ENCODE measurements around the gene STPG3.
A peak's percentile ranks its signal among the peaks of the same experiment; 100 is the strongest.

The STPG3 gene

DNA sequence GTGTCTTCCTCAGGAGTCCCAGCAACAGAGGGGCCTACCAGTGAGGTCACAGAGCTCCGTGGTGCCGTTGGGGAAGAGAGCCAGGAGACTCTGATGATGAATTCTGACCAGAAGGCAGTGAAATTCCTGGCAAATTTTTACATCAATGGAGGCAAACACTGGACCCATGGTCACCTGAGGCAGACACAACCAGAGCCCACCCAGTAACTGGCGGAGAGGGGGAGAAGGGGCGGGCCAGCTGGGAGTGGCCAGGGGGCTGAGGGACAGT lies at the start of gene STPG3:
Gene STPG3 (plus strand): TSS at position 93 of the 268 bp plus-strand sequence. CDS start 1 bp downstream, at position 94.
- no peak for DNase-seq (ENCODE audit: low spot score)

GRCh38 chr9:137202966-137203365 lies 48.1 kb upstream of the STPG3 start:
- DNase-seq (ENCODE audit: low spot score) = no peak

- no peak for DNase-seq (ENCODE audit: low spot score)
Observed at GRCh38 chr9:137204731-137205125, 46.4 kb upstream of the STPG3 start.

DNA sequence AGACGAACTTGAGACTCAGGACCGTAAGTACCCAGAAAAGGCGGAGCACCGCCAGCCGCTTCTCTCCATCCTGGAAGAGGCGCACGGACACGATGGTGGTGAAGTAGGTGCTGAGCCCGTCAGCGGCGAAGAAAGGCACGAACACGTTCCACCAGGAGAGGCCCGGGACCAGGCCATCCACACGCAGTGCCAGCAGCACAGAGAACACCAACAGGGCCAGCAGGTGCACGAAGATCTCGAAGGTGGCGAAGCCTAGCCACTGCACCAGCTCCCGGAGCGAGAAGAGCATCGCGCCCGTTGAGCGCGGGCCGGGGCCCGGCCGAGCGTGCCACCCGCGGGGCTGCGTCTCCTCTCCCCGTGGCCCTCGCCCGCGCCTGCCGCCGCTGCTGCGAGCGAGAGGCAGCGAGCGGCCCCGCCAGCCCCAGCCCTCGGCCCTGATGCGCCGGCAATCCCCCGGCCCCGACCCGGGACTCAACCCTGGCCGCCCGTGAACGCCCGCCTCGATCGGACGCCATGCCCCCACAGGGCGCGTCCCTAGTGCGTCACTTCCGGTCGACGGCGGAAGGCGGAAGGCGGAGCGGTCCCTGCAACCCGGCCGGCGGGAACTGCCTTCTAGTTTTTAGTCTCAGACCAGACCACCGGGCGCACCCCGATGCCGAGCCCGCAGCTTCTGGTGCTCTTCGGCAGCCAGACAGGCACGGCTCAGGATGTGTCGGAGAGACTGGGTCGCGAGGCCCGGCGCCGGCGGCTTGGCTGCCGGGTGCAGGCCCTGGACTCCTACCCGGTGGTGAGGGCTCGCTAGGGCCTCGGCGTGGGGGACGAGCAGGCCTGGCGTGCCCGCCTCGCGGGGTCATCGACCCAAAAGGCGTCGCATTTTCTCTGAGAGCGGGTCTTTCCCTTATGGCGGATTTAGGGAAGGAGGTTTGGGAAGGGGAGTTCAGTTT lies 45.7 kb upstream of the STPG3 start, which contains the start of the genes NDOR1 and TMEM203:
Gene NDOR1 (plus strand): TSS at position 575 of the 944 bp plus-strand sequence. CDS start 78 bp downstream, at position 653.
Gene TMEM203 (minus strand): TSS at position 523 of the 944 bp plus-strand sequence. CDS start 234 bp downstream, at position 289.
- peak; percentile 94 for DNase-seq (ENCODE audit: low spot score)

GRCh38 chr9:137206602-137207001 lies 44.5 kb upstream of the STPG3 start:
- no peak for DNase-seq (ENCODE audit: low spot score)

GRCh38 chr9:137211532-137211931 lies 39.6 kb upstream of the STPG3 start:
- no peak for DNase-seq (ENCODE audit: low spot score)

GRCh38 chr9:137212520-137212919 lies 38.6 kb upstream of the STPG3 start:
- DNase-seq (ENCODE audit: low spot score) = no peak

- DNase-seq (ENCODE audit: low spot score) = no peak
Observed at GRCh38 chr9:137213160-137214060, 37.7 kb upstream of the STPG3 start.

- no peak for DNase-seq (ENCODE audit: low spot score)
Observed at GRCh38 chr9:137214620-137215019, 36.5 kb upstream of the STPG3 start.

DNA sequence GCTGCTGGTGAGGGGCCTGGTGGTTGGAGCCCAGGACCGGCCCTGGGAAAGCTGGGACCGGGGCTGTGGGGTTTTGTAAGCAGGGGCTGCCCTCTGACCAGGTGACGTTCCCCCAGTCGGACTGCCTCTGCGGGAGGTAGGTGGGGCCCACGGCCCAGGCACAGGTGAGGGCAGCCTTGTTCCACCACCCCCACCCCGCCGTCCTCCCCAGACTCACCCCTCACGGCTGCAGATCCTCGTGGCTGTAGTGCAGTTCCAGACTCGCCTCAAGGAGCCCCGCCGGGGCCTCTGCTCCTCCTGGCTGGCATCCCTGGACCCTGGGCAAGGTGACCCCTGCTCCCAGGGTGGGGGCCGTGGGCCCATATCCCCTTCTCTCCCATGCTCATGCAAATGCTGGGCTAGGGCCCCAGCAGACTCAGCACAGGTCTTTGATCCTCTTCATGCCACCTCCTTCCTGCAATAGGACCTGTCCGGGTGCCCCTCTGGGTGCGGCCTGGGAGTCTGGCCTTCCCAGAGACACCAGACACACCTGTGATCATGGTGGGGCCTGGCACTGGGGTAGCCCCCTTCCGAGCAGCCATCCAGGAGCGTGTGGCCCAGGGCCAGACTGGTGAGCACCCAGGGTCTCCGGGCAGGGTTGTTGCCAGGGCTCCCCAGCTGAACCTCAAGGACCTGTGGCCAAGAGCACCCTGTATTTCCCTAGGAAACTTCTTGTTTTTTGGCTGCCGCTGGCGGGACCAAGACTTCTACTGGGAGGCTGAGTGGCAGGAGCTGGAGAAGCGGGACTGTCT lies 35.7 kb upstream of the STPG3 start:
- DNase-seq (ENCODE audit: low spot score) = no peak

GRCh38 chr9:137216188-137216965 lies 34.7 kb upstream of the STPG3 start:
- DNase-seq (ENCODE audit: low spot score) = no peak

DNA sequence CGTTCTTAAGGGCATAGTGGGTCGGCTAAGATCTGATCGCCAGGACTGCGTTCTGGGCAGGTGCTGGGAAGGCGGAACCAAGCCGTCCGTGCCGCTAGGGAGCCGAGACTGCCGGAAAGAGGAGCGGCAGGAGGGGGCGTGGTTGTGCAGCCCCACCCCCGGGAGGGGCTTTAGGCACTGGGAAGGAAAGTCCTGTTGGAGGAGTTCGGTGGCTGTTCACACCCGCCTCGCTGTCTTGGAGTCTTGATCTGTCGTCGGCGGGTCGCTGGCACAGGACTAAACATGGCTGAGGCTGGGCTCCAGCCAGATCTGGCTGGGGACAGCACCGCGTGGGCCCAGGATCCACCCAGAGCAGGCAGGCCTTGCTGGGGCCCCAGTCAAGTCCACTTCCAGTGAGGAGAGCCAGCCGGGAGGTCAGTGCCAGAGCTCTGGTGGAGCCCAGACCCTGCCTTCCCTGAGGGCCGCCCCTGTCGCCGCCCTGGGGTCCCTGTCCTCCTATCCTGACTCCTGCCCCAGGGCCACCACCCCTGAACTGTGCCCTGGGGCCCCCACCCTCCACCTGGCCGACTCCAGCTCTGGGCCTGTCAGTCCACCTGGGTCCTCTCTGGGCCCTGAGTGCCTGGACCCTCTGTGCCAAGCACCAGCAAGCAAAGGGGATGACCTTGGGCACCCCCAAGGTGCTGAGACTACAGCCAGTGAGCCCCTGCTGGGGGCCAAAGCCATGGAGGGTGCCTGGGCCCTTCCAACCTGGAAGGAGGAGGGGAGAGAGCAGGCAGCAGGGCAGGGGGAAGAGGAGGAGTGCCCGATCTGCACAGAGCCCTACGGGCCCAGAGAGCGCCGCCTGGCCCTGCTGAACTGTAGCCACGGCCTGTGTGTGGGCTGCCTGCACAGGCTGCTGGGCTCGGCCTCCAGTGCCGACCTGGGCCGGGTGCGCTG lies 33.5 kb upstream of the STPG3 start:
- DNase-seq (ENCODE audit: low spot score) = no peak

DNA sequence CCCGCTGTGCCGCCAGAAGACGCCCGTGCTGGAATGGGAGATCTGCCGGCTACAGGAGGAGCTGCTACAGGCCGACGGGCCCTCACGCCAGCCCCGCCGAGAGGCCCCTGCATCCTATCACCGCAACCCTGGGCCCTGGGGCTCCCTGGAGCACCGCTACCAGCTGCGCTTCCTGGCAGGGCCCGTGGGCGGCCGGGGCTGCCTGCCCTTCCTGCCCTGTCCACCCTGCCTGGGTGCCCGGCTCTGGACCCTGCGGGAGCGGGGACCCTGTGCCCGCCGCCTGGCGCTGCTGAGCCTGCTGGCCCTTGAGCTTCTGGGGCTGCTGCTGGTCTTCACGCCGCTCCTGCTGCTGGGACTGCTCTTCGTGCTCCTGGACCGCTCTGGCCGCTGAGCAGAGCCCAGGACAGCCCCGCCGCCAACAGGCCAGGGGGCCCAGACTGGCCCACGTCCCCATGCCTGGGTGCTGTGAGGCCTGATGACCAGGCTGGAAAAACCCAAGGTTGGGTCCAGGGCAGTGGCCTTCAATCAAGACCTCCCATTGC lies 32.8 kb upstream of the STPG3 start:
- DNase-seq (ENCODE audit: low spot score) = no peak

GRCh38 chr9:137218754-137219271 lies 32.3 kb upstream of the STPG3 start:
- no peak for DNase-seq (ENCODE audit: low spot score)

GRCh38 chr9:137219757-137220316 lies 31.2 kb upstream of the STPG3 start:
- no peak for DNase-seq (ENCODE audit: low spot score)

DNA sequence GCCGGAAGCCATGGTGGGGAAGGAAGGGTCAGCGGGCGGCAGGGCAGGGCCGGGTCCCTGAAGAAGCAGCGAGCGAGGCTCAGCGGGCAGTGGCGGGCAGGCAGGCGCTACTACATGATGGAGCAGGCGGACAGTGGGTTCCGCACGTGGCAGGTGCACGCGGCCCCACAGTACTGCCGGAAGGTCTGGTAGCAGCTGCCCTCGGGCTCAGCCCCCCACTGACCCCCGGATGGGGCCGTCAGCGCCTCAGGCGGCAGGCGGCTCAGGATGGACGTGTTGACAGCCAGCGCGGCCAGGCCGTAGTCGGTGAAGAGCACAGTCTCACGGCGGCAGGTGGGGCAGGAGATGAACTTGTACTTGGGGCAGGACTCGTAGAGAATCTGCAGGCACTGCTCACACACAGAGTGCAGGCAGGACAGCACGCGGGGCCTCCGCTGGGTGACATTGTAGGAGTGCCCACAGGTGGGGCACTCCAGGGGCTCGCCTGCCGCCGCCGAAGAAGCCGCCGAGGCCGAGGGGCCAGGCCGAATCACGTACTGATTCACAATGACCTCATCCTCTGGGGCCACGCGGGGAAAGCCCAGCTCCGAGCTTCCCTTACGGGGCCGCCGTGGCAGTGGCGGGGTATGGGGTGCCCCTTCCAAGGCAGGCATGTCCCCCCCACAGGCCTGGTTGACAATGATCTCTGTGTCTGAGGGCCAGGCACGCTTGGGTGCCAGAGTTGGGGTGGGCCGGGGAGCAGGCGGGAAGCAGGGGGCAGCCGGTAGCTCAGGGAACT lies 30.6 kb upstream of the STPG3 start:
- no peak for DNase-seq (ENCODE audit: low spot score)

GRCh38 chr9:137221095-137221505 lies 30.0 kb upstream of the STPG3 start:
- DNase-seq (ENCODE audit: low spot score) = no peak

DNA sequence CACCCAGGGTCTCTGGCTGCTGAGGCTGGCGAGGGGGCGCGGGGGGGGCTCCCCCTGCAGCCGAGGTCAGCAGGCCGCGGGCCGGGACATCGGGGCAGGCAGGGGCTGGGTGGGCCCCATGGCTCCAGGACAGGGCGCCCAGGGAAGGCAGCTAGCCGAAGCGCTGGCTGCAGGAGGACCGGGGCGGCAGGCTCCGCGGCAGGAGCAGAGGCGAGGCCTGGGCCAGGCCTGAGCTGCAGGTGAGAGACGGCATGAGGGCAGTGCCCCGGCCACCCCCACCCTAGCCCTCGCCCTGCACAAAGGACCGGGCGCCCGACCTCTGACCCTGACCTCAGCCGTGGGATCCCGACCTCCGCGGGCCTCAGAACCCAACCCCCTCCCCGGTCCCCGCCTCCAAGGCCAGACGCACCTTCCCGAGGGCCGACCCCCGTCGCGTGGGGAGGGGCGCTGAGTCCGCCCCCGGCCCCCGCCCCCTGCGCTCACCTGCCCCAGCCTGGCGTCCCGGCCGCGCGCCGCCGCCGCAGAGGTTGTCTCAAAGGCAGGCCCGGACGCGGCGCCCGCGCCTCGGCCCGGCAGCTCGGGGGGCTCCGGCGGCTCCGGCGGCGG lies 29.5 kb upstream of the STPG3 start:
- no peak for DNase-seq (ENCODE audit: low spot score)

Measured in Ammon's horn (tissue), 1 donor.